HEK293 (cell line): ENCODE data around the gene PAQR6.

Source experiments
- CTCF ChIA-PET: fragments of 350-600 bp; formaldehyde crosslinking; extraction: SDS; loops from one replicate; lab custom pipeline; 2021; ENCODE audit warnings: antibody characterized with exemption; lab: Yijun Ruan, JAX
- POLR2A ChIA-PET: fragments of 300-600 bp; formaldehyde crosslinking; extraction: SDS; loops from one replicate; lab custom pipeline; 2020; ENCODE audit warnings: antibody characterized with exemption, inconsistent platforms; lab: Yijun Ruan, JAX
- H3K27ac ChIP-seq: fragments of 200-500 bp; sonication (Bioruptor generic); 2 replicates; pipeline ENCODE4 v1.5.1; 2014; ENCODE audit warnings: low read depth, low read length, control low read depth, inconsistent platforms; ENCODE audit errors: extremely low read depth
- H3K36me3 ChIP-seq, 2 experiments: fragments of 200-500 bp in 1 of 2; sonication (Bioruptor generic) in 1 of 2; 1 replicate in 1 of 2; 2 replicates in 1 of 2; pipeline ENCODE4 v1.5.1; 2014 to 2017; ENCODE audit warnings: inconsistent platforms in 2 of 2, low read length in 2 of 2; ENCODE audit not compliant: control insufficient read depth in 2 of 2, insufficient read depth in 1 of 2
- H3K4me1 ChIP-seq: fragments of 200-500 bp; sonication (Bioruptor generic); 2 replicates; pipeline ENCODE4 v1.5.1; 2014; ENCODE audit warnings: mild to moderate bottlenecking, low read length, inconsistent platforms; ENCODE audit not compliant: control insufficient read depth, insufficient read depth
- H3K4me3 ChIP-seq: 2 replicates; pipeline ENCODE4 v1.5.1; 2011; ENCODE audit warnings: low read depth, mild to moderate bottlenecking, control low read depth, low read length, moderate library complexity
- H3K9me3 ChIP-seq: fragments of 200-500 bp; sonication (Bioruptor generic); 2 replicates; pipeline ENCODE4 v1.5.1; 2014; ENCODE audit warnings: low read depth, low read length, inconsistent platforms; ENCODE audit not compliant: control insufficient read depth, insufficient read depth
- GLI2 ChIP-seq: fragments of 450-650 bp; formaldehyde crosslinking; IDR thresholded peaks from 2 replicates; pipeline ENCODE4; 2017; ENCODE audit warnings: missing biosample characterization, missing genetic modification characterization, low read depth, borderline replicate concordance
- GLI4 ChIP-seq: fragments of 450-650 bp; formaldehyde crosslinking; IDR thresholded peaks from 2 replicates; pipeline ENCODE4 v1.5.1; 2016; ENCODE audit warnings: missing biosample characterization, missing genetic modification characterization
- GLIS2 ChIP-seq: fragments of 450-650 bp; formaldehyde crosslinking; IDR thresholded peaks from 2 replicates; pipeline ENCODE4 v1.5.1; 2016; ENCODE audit warnings: missing biosample characterization, missing genetic modification characterization
- SP2 ChIP-seq: fragments of 450-650 bp; formaldehyde crosslinking; IDR thresholded peaks from 2 replicates; pipeline ENCODE4 v1.5.1; 2016; ENCODE audit warnings: missing biosample characterization, missing genetic modification characterization
- ZBTB17 ChIP-seq: fragments of 450-650 bp; formaldehyde crosslinking; IDR thresholded peaks from 2 replicates; pipeline ENCODE4 v1.5.1; 2016; ENCODE audit warnings: missing biosample characterization, missing genetic modification characterization
- ZBTB20 ChIP-seq: fragments of 450-650 bp; formaldehyde crosslinking; IDR thresholded peaks from 2 replicates; pipeline ENCODE4 v1.5.1; 2016; ENCODE audit warnings: missing biosample characterization, missing genetic modification characterization
- ZBTB48 ChIP-seq: fragments of 450-650 bp; formaldehyde crosslinking; IDR thresholded peaks from 2 replicates; pipeline ENCODE4 v1.5.1; 2016; ENCODE audit warnings: missing biosample characterization, missing genetic modification characterization
- ZNF121 ChIP-seq: fragments of 450-650 bp; formaldehyde crosslinking; IDR thresholded peaks from 2 replicates; pipeline ENCODE4 v1.5.1; 2016; ENCODE audit warnings: missing biosample characterization, missing genetic modification characterization
- ZNF184 ChIP-seq: fragments of 450-650 bp; IDR thresholded peaks from 2 replicates; pipeline ENCODE4 v1.5.1; 2018; ENCODE audit warnings: missing biosample characterization, mild to moderate bottlenecking, missing genetic modification characterization
- ZNF354C ChIP-seq: fragments of 450-650 bp; formaldehyde crosslinking; IDR thresholded peaks from 2 replicates; pipeline ENCODE4 v1.5.1; 2016; ENCODE audit warnings: missing biosample characterization, missing genetic modification characterization, low read depth, borderline replicate concordance
- ZNF521 ChIP-seq: fragments of 450-650 bp; formaldehyde crosslinking; IDR thresholded peaks from 2 replicates; pipeline ENCODE4 v1.5.1; 2017; ENCODE audit warnings: missing biosample characterization, mild to moderate bottlenecking, missing genetic modification characterization
- ZNF555 ChIP-seq: fragments of 450-650 bp; formaldehyde crosslinking; conservative IDR thresholded peaks from 2 replicates; pipeline ENCODE4 v1.5.1; 2017; ENCODE audit warnings: missing biosample characterization, mild to moderate bottlenecking, missing genetic modification characterization, inconsistent platforms
- ZNF610 ChIP-seq: fragments of 450-650 bp; formaldehyde crosslinking; IDR thresholded peaks from 2 replicates; pipeline ENCODE4 v1.5.1; 2016; ENCODE audit warnings: missing biosample characterization, missing genetic modification characterization, borderline replicate concordance
- ZNF701 ChIP-seq: fragments of 450-650 bp; formaldehyde crosslinking; IDR thresholded peaks from 2 replicates; pipeline ENCODE4 v1.5.1; 2016; ENCODE audit warnings: missing biosample characterization, missing genetic modification characterization
- ZNF777 ChIP-seq: fragments of 450-650 bp; formaldehyde crosslinking; IDR thresholded peaks from 2 replicates; pipeline ENCODE4 v1.5.1; 2017; ENCODE audit warnings: missing biosample characterization, missing genetic modification characterization, borderline replicate concordance
- TF ChIP-seq, protein P1 (sequence below): fragments of 450-650 bp; formaldehyde crosslinking; IDR thresholded peaks from 2 replicates; pipeline ENCODE4 v1.5.1; 2016; ENCODE audit warnings: missing biosample characterization, missing genetic modification characterization
- TF ChIP-seq, protein P2 (sequence below): fragments of 450-650 bp; formaldehyde crosslinking; IDR thresholded peaks from 2 replicates; pipeline ENCODE4 v1.5.1; 2016; ENCODE audit warnings: missing biosample characterization, missing genetic modification characterization
- TF ChIP-seq, protein P3 (sequence below): fragments of 450-650 bp; formaldehyde crosslinking; IDR thresholded peaks from 2 replicates; pipeline ENCODE4 v1.5.1; 2016; ENCODE audit warnings: missing biosample characterization, missing genetic modification characterization
- TF ChIP-seq, protein P4 (sequence below): fragments of 450-650 bp; formaldehyde crosslinking; IDR thresholded peaks from 2 replicates; pipeline ENCODE4 v1.5.1; 2016; ENCODE audit warnings: missing biosample characterization, missing genetic modification characterization, borderline replicate concordance

The PAQR6 gene

DNA sequence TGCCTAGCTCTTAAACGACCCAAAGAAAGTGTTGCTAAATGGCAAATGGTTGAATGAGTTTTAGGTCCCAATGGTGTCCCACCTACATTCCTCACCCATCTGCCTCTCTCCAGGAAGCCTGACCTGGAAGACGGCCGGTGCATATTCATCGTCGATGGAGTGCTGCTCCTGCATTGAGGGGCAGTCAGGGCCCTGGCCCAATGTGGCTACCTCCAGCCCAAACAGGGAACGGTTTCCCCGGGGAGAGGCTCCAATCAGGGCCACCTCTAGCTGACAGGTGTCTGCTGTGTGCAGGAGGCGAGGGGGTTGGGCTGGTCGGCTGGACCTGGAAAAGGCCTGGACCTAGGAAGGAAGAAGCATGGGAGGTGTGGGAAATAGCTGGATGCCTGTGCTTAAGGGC lies 46.0 kb upstream of the PAQR6 start:
- Histone ChIP-seq H3K27ac (no peak overlapping the region), H3K36me3 (peaks cover 0 to 42% of the 10 kb centered on the region in 2 experiments; a peak in 1 of 3 replicates), H3K9me3 (no peaks in the 10 kb centered on the region), H3K4me1 (peaks cover 3% of the 10 kb centered on the region; the same call in 1 of the 2 replicates), H3K4me3 (no peak overlapping the region)
- CTCF ChIA-PET: no interaction called here
- POLR2A ChIA-PET: interaction anchor here (0.6 to 1.6 kb wide), 2 partner anchors 11 to 25 kb away, joined by 3 to 10 read pairs; partner anchors contain the start of gene SMG5
- TF ChIP-seq ZBTB20 (tag by site-specific recombination): no peak
- TF ChIP-seq ZNF521 (tag by site-specific recombination): no peak
- no peak for TF ChIP-seq GLI2 (tag by site-specific recombination)
- TF ChIP-seq, protein P1, sequence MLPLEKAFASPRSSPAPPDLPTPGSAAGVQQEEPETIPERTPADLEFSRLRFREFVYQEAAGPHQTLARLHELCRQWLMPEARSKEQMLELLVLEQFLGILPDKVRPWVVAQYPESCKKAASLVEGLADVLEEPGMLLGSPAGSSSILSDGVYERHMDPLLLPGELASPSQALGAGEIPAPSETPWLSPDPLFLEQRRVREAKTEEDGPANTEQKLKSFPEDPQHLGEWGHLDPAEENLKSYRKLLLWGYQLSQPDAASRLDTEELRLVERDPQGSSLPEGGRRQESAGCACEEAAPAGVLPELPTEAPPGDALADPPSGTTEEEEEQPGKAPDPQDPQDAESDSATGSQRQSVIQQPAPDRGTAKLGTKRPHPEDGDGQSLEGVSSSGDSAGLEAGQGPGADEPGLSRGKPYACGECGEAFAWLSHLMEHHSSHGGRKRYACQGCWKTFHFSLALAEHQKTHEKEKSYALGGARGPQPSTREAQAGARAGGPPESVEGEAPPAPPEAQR (tag by site-specific recombination): no peak
- no peak for TF ChIP-seq ZNF354C (tag by site-specific recombination)
- no peak for TF ChIP-seq ZNF701 (tag by site-specific recombination)
- TF ChIP-seq ZBTB17 (tag by site-specific recombination): no peak
- TF ChIP-seq, protein P2, sequence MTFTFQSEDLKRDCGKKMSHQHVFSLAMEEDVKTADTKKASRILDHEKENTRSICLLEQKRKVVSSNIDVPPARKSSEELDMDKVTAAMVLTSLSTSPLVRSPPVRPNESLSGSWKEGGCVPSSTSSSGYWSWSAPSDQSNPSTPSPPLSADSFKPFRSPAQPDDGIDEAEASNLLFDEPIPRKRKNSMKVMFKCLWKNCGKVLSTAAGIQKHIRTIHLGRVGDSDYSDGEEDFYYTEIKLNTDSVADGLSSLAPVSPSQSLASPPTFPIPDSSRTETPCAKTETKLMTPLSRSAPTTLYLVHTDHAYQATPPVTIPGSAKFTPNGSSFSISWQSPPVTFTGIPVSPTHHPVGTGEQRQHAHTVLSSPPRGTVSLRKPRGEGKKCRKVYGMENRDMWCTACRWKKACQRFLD (tag by site-specific recombination): no peak
- no peak for TF ChIP-seq GLIS2
- no peak for TF ChIP-seq ZNF777
- no peak for TF ChIP-seq ZNF184 (tag by site-specific recombination)
- TF ChIP-seq, protein P3, sequence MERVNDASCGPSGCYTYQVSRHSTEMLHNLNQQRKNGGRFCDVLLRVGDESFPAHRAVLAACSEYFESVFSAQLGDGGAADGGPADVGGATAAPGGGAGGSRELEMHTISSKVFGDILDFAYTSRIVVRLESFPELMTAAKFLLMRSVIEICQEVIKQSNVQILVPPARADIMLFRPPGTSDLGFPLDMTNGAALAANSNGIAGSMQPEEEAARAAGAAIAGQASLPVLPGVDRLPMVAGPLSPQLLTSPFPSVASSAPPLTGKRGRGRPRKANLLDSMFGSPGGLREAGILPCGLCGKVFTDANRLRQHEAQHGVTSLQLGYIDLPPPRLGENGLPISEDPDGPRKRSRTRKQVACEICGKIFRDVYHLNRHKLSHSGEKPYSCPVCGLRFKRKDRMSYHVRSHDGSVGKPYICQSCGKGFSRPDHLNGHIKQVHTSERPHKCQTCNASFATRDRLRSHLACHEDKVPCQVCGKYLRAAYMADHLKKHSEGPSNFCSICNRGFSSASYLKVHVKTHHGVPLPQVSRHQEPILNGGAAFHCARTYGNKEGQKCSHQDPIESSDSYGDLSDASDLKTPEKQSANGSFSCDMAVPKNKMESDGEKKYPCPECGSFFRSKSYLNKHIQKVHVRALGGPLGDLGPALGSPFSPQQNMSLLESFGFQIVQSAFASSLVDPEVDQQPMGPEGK (tag by site-specific recombination): no peak
- no peak for TF ChIP-seq SP2 (tag by site-specific recombination)

DNA sequence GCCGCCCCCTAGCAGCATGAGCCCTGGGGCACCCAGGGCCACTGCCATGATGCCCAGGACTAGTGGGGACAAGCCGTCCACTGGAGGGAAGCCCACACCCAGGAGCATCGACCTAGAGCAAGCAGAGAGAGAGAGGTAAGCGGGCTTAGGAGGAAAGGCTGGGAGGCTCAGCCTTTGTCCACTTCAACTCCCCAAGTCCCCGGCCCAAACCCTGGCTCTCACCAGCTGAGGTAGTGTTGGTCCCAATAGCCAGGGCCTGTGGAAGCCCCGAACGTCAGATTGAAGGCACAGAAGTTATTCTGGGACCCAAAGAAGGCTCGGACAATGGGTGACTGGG lies 45.2 kb upstream of the PAQR6 start:
- TF ChIP-seq ZNF555: no peak
- no peak for TF ChIP-seq ZNF121 (tag by site-specific recombination)
- TF ChIP-seq, protein P4, sequence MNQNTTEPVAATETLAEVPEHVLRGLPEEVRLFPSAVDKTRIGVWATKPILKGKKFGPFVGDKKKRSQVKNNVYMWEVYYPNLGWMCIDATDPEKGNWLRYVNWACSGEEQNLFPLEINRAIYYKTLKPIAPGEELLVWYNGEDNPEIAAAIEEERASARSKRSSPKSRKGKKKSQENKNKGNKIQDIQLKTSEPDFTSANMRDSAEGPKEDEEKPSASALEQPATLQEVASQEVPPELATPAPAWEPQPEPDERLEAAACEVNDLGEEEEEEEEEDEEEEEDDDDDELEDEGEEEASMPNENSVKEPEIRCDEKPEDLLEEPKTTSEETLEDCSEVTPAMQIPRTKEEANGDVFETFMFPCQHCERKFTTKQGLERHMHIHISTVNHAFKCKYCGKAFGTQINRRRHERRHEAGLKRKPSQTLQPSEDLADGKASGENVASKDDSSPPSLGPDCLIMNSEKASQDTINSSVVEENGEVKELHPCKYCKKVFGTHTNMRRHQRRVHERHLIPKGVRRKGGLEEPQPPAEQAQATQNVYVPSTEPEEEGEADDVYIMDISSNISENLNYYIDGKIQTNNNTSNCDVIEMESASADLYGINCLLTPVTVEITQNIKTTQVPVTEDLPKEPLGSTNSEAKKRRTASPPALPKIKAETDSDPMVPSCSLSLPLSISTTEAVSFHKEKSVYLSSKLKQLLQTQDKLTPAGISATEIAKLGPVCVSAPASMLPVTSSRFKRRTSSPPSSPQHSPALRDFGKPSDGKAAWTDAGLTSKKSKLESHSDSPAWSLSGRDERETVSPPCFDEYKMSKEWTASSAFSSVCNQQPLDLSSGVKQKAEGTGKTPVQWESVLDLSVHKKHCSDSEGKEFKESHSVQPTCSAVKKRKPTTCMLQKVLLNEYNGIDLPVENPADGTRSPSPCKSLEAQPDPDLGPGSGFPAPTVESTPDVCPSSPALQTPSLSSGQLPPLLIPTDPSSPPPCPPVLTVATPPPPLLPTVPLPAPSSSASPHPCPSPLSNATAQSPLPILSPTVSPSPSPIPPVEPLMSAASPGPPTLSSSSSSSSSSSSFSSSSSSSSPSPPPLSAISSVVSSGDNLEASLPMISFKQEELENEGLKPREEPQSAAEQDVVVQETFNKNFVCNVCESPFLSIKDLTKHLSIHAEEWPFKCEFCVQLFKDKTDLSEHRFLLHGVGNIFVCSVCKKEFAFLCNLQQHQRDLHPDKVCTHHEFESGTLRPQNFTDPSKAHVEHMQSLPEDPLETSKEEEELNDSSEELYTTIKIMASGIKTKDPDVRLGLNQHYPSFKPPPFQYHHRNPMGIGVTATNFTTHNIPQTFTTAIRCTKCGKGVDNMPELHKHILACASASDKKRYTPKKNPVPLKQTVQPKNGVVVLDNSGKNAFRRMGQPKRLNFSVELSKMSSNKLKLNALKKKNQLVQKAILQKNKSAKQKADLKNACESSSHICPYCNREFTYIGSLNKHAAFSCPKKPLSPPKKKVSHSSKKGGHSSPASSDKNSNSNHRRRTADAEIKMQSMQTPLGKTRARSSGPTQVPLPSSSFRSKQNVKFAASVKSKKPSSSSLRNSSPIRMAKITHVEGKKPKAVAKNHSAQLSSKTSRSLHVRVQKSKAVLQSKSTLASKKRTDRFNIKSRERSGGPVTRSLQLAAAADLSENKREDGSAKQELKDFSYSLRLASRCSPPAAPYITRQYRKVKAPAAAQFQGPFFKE (tag by site-specific recombination): no peak
- TF ChIP-seq ZNF610 (tag by site-specific recombination): no peak
- TF ChIP-seq GLI4 (tag by site-specific recombination): no peak
- no peak for TF ChIP-seq ZBTB48 (tag by site-specific recombination)
- TF ChIP-seq, all 188 proteins: peak for 0
- Histone ChIP-seq H3K4me3 (no peak overlapping the region), H3K27ac (no peak overlapping the region), H3K36me3 (peaks cover 3 to 48% of the 10 kb centered on the region in 2 experiments; a peak in 2 of 3 replicates), H3K9me3 (no peaks in the 10 kb centered on the region), H3K4me1 (peaks cover 3% of the 10 kb centered on the region; the same call in 1 of the 2 replicates)
- ChIA-PET POLR2A (interaction anchor here (0.6 to 1.6 kb wide), 2 partner anchors 10 to 26 kb away, joined by 3 to 10 read pairs; partner anchors contain the start of gene SMG5), CTCF (interaction anchor here (0.7 kb wide), 1 partner anchor 89 kb away, joined by 3 read pairs; no protein-coding TSS in a partner anchor)
